Stimulated activated CD4-positive, alpha-beta T cell treated with anti-CD3 and anti-CD28 coated beads, Interleukin-12 subunit alpha, Interleukin-12 subunit beta, amount 100 ng/mL, for 4 hours (primary cell): ENCODE measurements around the gene SUFU.
A peak's percentile ranks its signal among the peaks of the same experiment; 100 is the strongest.

Experiments
- DNase-seq: peaks from one replicate; pipeline ENCODE4 v3.0.0-alpha.2; 2020

Gene SUFU

GRCh38 chr10:102643336-102644065 is 139.7 kb downstream of the SUFU start:
- DNase-seq = peak; percentile 50

GRCh38 chr10:102644066-102644645 is 140.4 kb downstream of the SUFU start, which contains the start of gene TRIM8:
Gene TRIM8 (plus strand): TSS chr10:102644479. CDS start chr10:102644618, 139 bp downstream.
- peak; percentile 52 for DNase-seq

GRCh38 chr10:102644646-102645387 is 141.0 kb downstream of the SUFU start:
- DNase-seq = peak; percentile 69

GRCh38 chr10:102645388-102645740 is 141.6 kb downstream of the SUFU start:
- no peak for DNase-seq

GRCh38 chr10:102645741-102646609 is 142.2 kb downstream of the SUFU start:
- peak; percentile 59 for DNase-seq

- peak; percentile 22 for DNase-seq
Measured at GRCh38 chr10:102646610-102647442, 143.1 kb downstream of the SUFU start.

- no peak for DNase-seq
Measured at GRCh38 chr10:102647443-102648268, 143.9 kb downstream of the SUFU start.

- no peak for DNase-seq
Measured at GRCh38 chr10:102648269-102648888, 144.6 kb downstream of the SUFU start.

- DNase-seq = no peak
Measured at GRCh38 chr10:102648889-102649796, 145.4 kb downstream of the SUFU start.

GRCh38 chr10:102649797-102650654 is 146.3 kb downstream of the SUFU start:
- DNase-seq = no peak

- no peak for DNase-seq
Measured at GRCh38 chr10:102650655-102651454, 147.1 kb downstream of the SUFU start.

GRCh38 chr10:102651455-102652169 is 147.8 kb downstream of the SUFU start:
- no peak for DNase-seq

GRCh38 chr10:102652170-102652916 is 148.6 kb downstream of the SUFU start:
- DNase-seq = no peak

- DNase-seq = no peak
Measured at GRCh38 chr10:102653060-102653459, 149.3 kb downstream of the SUFU start.

GRCh38 chr10:102654566-102654965 is 150.8 kb downstream of the SUFU start:
- DNase-seq = no peak

GRCh38 chr10:102654969-102655368 is 151.2 kb downstream of the SUFU start:
- DNase-seq = no peak
